WTC11 (cell line): ENCODE data around the gene CCDC88B.

Source experiments
- CREB1 ChIP-seq: sonication (generic); formaldehyde crosslinking; IDR thresholded peaks from 2 replicates; pipeline ENCODE4 v1.8.0; 2023; ENCODE audit warnings: mild to moderate bottlenecking, missing genetic modification reagents
- FOXK1 ChIP-seq: sonication (generic); formaldehyde crosslinking; IDR thresholded peaks from 2 replicates; pipeline ENCODE4 v1.8.0; 2022; ENCODE audit warnings: mild to moderate bottlenecking, moderate library complexity, missing genetic modification reagents
- FOXP1 ChIP-seq: sonication (generic); formaldehyde crosslinking; IDR thresholded peaks from 2 replicates; pipeline ENCODE4 v1.8.0; 2022; ENCODE audit warnings: missing genetic modification reagents, mild to moderate bottlenecking, moderate library complexity, borderline replicate concordance
- JUN ChIP-seq: sonication (generic); formaldehyde crosslinking; IDR thresholded peaks from 2 replicates; pipeline ENCODE4 v1.8.0; 2023; ENCODE audit warnings: mild to moderate bottlenecking, missing genetic modification reagents
- TCF7 ChIP-seq: sonication (generic); formaldehyde crosslinking; IDR thresholded peaks from 2 replicates; pipeline ENCODE4 v1.8.0; 2022; ENCODE audit warnings: mild to moderate bottlenecking, low read depth, missing genetic modification reagents, moderate library complexity
- ZNF396 ChIP-seq: fragments of 250-450 bp; sonication (Bioruptor Pico); IDR thresholded peaks from 2 replicates; pipeline ENCODE4 v1.8.0; 2021; ENCODE audit warnings: mild to moderate bottlenecking, moderate library complexity, borderline replicate concordance
- TF ChIP-seq, protein P1 (sequence below): sonication (generic); formaldehyde crosslinking; IDR thresholded peaks from 2 replicates; pipeline ENCODE4 v1.8.1; 2022; ENCODE audit warnings: low read depth, mild to moderate bottlenecking, moderate library complexity, missing genetic modification reagents, borderline replicate concordance
- TF ChIP-seq, protein P2 (sequence below): fragments of 200-600 bp; IDR thresholded peaks from 2 replicates; pipeline ENCODE4 v1.8.0; 2022; ENCODE audit warnings: antibody characterized with exemption

DNA sequence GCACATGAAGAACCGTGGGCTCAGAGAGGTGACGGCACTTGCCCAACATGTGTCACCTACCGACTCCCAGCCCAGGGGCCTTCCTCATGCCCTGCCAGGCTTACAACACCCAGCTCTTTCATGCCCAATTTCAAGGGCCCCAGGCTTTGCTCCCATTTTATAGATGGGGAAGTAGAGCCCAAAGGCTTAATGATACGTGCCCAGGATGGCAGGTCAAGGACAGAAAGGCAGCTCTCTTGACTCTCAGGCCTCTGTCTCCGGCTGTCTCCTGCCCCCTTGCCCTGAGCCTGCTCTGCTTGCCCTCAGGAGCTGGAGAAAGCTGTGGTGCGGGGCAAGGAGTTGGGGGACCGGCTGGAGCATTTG, 9.0 kb downstream of the CCDC88B start:
- TF ChIP-seq FOXP1 (CRISPR knock-in tag) (no peak), CREB1 (CRISPR knock-in tag) (no peak), JUN (CRISPR knock-in tag) (no peak), FOXK1 (no peak), TCF7 (CRISPR knock-in tag) (no peak), ZNF396 (CRISPR knock-in tag) (no peak)
- TF ChIP-seq, protein P1, sequence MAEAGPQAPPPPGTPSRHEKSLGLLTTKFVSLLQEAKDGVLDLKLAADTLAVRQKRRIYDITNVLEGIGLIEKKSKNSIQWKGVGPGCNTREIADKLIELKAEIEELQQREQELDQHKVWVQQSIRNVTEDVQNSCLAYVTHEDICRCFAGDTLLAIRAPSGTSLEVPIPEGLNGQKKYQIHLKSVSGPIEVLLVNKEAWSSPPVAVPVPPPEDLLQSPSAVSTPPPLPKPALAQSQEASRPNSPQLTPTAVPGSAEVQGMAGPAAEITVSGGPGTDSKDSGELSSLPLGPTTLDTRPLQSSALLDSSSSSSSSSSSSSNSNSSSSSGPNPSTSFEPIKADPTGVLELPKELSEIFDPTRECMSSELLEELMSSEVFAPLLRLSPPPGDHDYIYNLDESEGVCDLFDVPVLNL (CRISPR knock-in tag): no peak
- TF ChIP-seq, protein P2, sequence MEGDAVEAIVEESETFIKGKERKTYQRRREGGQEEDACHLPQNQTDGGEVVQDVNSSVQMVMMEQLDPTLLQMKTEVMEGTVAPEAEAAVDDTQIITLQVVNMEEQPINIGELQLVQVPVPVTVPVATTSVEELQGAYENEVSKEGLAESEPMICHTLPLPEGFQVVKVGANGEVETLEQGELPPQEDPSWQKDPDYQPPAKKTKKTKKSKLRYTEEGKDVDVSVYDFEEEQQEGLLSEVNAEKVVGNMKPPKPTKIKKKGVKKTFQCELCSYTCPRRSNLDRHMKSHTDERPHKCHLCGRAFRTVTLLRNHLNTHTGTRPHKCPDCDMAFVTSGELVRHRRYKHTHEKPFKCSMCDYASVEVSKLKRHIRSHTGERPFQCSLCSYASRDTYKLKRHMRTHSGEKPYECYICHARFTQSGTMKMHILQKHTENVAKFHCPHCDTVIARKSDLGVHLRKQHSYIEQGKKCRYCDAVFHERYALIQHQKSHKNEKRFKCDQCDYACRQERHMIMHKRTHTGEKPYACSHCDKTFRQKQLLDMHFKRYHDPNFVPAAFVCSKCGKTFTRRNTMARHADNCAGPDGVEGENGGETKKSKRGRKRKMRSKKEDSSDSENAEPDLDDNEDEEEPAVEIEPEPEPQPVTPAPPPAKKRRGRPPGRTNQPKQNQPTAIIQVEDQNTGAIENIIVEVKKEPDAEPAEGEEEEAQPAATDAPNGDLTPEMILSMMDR: no peak
